HFFc6 (cell line): ENCODE measurements around the gene SYDE1. TPM values are rescaled to one million over a fixed set of nuclear protein-coding genes. Genes with fewer than 3 reads are reported as not detected.
A peak's percentile ranks its signal among the peaks of the same experiment; 100 is the strongest.

Experiments
- DNase-seq: peaks from one replicate; pipeline ENCODE4 v3.0.0-alpha.2; 2018
- H3K27ac Mint-ChIP-seq: 2 replicates; pipeline ENCODE4 v1.8.0; 2020; ENCODE audit warnings: mild to moderate bottlenecking, mixed read lengths
- H3K27me3 Mint-ChIP-seq: 2 replicates; pipeline ENCODE4 v1.8.0; 2021; ENCODE audit warnings: mild to moderate bottlenecking, moderate library complexity, mixed read lengths; ENCODE audit not compliant: insufficient read depth
- H3K36me3 Mint-ChIP-seq: 2 replicates; pipeline ENCODE4 v1.8.0; 2021; ENCODE audit warnings: low read depth, mixed read lengths
- H3K4me1 Mint-ChIP-seq: 2 replicates; pipeline ENCODE4 v1.8.0; 2020; ENCODE audit warnings: low read depth, mixed read lengths
- H3K4me3 Mint-ChIP-seq: 2 replicates; pipeline ENCODE4 v1.8.0; 2020; ENCODE audit warnings: mild to moderate bottlenecking, moderate library complexity, mixed read lengths
- H3K9me3 Mint-ChIP-seq: 2 replicates; pipeline ENCODE4 v1.8.0; 2020; ENCODE audit warnings: mild to moderate bottlenecking, mixed read lengths
- total RNA-seq, 6 experiments: library from RNA; stranded (reverse); fragmentation: NEBNext Ultra II Directional; extraction: Animal tissue kit (Norgen Biotek cat#: 25700); gene quantifications; 2 replicates in 1 of 6; 3 replicates in 5 of 6; pipeline ENCODE4 v1.2.3, GENCODE V29; 2021
- TF ChIP-seq, protein P1 (sequence below): fragments of 200-600 bp; sonication (generic); IDR thresholded peaks from 2 replicates; pipeline ENCODE4 v1.5.0; 2021; ENCODE audit warnings: antibody characterized with exemption, mild to moderate bottlenecking

Gene SYDE1
- total RNA-seq, 6 experiments from 2014 or later: 88.6 to 96.1 (median 92.0) TPM

DNA sequence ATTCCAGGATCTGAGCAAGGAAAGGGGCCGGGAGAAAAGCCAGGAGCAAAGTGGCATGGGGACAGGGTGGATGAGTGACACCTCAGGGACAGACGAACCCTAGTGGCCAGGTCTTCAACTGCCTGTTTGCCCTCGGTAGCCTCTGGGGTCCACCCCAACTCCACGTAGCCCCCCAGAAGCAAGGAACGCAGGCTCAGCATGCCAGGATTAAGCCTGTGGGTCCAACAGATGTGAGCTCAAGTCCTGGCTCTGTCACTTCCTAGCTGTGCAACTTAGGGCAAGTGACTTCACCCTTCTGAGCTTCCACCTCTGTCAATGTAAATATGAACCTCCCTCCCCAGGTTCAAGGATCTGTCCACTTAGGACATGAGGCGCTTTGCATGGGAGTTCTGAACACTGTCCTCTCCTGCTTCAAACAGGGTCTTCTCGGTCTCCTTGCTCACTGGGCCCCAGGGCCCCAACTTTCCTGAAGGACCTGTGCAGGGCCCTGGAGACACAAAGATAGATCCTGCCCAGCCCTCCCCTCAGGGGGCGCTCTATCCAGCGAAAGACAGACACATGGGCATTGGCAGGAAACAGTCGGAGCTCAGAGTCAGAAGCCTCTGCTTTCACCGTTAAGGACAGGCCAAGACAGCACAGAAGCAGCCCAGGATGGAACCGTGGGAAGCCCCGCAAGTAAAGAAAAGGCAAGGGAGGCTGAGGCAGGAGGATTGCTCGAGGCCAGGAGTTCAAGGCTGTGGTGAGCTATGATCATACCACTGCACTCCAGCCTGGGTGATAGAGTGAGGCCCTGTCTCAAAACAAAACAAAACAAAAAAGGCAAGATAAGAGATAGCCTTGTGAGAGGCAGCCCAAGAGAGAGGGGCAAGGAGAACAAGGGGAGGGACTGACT is 13.2 kb downstream of the SYDE1 start:
- H3K27ac Mint-ChIP-seq: no peak overlapping the region
- no peak for DNase-seq
- no peaks in the 10 kb centered on the region for H3K9me3 Mint-ChIP-seq
- peaks cover 11% of the 10 kb centered on the region for H3K4me1 Mint-ChIP-seq
- H3K4me3 Mint-ChIP-seq: no peak overlapping the region
- peaks cover 26% of the 10 kb centered on the region for H3K36me3 Mint-ChIP-seq
- H3K27me3 Mint-ChIP-seq: peaks cover 2% of the 10 kb centered on the region; the same call in 1 of the 2 replicates
- TF ChIP-seq, protein P1, sequence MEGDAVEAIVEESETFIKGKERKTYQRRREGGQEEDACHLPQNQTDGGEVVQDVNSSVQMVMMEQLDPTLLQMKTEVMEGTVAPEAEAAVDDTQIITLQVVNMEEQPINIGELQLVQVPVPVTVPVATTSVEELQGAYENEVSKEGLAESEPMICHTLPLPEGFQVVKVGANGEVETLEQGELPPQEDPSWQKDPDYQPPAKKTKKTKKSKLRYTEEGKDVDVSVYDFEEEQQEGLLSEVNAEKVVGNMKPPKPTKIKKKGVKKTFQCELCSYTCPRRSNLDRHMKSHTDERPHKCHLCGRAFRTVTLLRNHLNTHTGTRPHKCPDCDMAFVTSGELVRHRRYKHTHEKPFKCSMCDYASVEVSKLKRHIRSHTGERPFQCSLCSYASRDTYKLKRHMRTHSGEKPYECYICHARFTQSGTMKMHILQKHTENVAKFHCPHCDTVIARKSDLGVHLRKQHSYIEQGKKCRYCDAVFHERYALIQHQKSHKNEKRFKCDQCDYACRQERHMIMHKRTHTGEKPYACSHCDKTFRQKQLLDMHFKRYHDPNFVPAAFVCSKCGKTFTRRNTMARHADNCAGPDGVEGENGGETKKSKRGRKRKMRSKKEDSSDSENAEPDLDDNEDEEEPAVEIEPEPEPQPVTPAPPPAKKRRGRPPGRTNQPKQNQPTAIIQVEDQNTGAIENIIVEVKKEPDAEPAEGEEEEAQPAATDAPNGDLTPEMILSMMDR: peak; percentile 27; the same call in 1 of the 2 replicates

DNA sequence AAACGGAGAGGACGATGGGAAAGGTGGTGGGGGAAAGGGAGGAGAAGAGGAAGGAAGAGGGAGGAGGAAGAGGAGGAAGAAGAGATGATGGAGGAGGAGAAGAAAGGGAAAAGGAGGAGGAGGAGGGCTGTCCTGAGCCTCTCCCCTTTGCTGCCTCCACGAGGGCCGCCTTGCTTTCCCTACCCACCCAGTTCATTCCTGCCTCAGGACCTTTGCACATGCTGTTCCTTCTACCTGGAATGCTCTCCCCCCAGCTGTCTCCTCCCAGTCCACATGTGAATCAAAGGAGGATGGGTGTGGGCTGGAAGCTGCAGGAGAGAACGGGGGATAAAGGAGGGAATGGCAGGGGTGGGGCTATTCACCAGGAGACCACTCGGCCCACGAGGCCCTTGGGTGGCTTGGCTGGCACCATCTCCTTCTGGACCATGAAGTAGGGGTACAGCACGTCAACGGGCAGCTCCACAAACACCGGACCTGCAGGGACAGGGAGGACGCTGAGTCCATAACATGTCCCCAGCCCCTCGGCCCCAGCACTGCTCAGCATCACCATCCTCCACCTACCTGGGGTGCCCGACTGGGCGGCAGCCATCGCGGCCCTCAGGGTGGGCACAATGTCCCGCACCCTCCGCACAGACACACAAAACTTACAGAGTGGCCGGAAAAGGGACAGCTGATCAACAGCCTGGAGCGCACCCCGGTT is 15.3 kb downstream of the SYDE1 start:
- TF ChIP-seq, protein P1: no peak
- no peak for DNase-seq
- H3K27me3 Mint-ChIP-seq: no peaks in the 10 kb centered on the region; the same call in 1 of the 2 replicates
- H3K4me3 Mint-ChIP-seq: no peak overlapping the region
- H3K27ac Mint-ChIP-seq: no peak overlapping the region
- no peaks in the 10 kb centered on the region for H3K9me3 Mint-ChIP-seq
- peaks cover 21% of the 10 kb centered on the region for H3K4me1 Mint-ChIP-seq
- H3K36me3 Mint-ChIP-seq: peaks cover 19% of the 10 kb centered on the region

DNA sequence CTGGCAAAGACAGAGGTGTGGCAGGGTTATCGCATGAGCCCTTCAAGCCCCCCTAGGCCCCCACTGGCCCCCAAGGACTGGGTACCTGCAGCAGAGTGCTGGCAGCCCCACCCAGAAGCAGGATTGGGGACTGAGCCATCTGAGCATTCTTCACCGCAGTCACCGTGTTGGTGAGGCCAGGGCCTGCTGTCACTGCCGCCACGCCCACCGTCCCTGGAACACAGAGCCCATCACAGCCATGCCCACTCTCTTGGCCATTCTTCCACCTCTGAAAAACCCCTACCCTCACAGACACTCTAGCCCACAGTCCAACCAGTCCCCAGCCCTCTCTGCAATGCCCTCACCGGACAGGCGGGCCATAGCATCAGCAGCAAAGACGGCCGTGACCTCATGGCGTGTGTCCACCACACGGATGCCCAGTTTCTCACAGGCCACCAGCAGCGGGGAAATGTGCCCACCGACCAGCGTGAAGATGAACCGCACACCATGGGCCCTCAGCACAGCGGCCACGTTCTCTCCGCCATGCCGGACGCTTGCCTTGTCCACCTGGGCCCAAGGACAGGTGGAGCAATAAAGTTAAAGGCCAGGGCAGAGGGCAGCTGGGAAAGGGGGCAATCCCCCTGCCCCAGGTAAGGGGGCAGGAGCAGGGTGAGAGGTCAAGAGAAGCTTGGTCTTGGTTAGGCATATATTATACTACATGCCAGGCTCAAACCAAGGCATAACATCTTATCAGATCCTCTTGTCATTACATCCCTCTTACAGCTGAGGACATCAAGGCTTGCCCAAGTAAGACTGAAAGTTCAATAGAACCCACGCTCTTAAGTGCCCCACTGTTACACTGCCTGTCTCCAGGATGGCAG is 16.1 kb downstream of the SYDE1 start:
- H3K9me3 Mint-ChIP-seq: no peaks in the 10 kb centered on the region
- H3K27me3 Mint-ChIP-seq: no peaks in the 10 kb centered on the region; the same call in 1 of the 2 replicates
- peaks cover 16% of the 10 kb centered on the region for H3K36me3 Mint-ChIP-seq
- no peak overlapping the region for H3K27ac Mint-ChIP-seq
- DNase-seq: no peak
- peaks cover 26% of the 10 kb centered on the region for H3K4me1 Mint-ChIP-seq
- TF ChIP-seq, protein P1: no peak
- H3K4me3 Mint-ChIP-seq: 0 out of 2 replicates have a peak overlapping the region, but pooled peaks have one; percentile 98

DNA sequence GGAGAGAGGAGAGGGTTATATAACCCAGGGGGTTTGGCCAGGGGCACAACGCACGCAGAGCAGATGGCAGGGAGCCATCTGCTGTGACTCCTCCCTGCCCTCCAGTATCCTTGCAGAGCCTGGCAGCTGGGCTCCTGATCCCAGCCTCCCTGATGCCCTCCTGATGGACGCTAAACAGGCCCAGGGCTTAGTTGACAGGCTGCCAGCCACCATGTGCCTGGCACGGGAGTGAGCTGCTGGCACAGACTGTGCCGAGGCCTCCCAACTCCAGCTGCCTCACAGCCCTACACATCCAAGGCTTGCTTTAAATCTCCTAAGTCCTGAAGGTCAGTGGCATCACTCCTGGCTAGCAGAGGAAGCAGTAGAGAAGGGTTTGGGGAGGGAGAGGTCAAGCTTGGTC is 16.7 kb downstream of the SYDE1 start:
- Mint-ChIP-seq H3K27me3 (no peaks in the 10 kb centered on the region; the same call in 1 of the 2 replicates), H3K27ac (peak overlapping the region; percentile 92), H3K9me3 (no peaks in the 10 kb centered on the region), H3K4me1 (peaks cover 30% of the 10 kb centered on the region), H3K36me3 (peaks cover 9% of the 10 kb centered on the region; the same call in 1 of the 2 replicates), H3K4me3 (peak overlapping the region; percentile 98)
- DNase-seq: no peak
- TF ChIP-seq, protein P1: no peak
